Natural killer cell (primary cell): ENCODE data around the gene TMA7. TPM values are rescaled to one million over a fixed set of nuclear protein-coding genes. Genes with fewer than 3 reads are reported as not detected.
A peak's percentile ranks its signal among the peaks of the same experiment; 100 is the strongest.

Source experiments
- ATAC-seq, 3 donors: fragments of 150-1000 bp in 2 of 3; fragments of 200-7000 bp in 1 of 3; cut with Tn5 transposase; 1 replicate in 1 of 3; 2 replicates in 2 of 3; pipeline ENCODE4 v1.10.0; 2021; ENCODE audit warnings: mild to moderate bottlenecking in 2 of 3, moderate library complexity in 2 of 3
- DNase-seq, 2 donors: peaks; one replicate each; pipeline versions ENCODE4 v3.0.0 to v3.0.0-alpha.2; 2013 to 2021; ENCODE audit warnings: mixed read lengths in 1 of 2
- H3K27ac ChIP-seq: one replicate; pipeline ENCODE4 v1.5.1; 2013; ENCODE audit warnings: mild to moderate bottlenecking, low read length
- H3K27me3 ChIP-seq: one replicate; pipeline ENCODE4 v1.6.1; 2013; ENCODE audit warnings: low read length; ENCODE audit not compliant: control insufficient read depth, insufficient read depth
- H3K36me3 ChIP-seq: one replicate; pipeline ENCODE4 v1.6.1; 2013; ENCODE audit warnings: low read length; ENCODE audit not compliant: control insufficient read depth, insufficient read depth
- H3K4me1 ChIP-seq: one replicate; pipeline ENCODE4 v1.6.1; 2013; ENCODE audit warnings: low read length; ENCODE audit not compliant: control insufficient read depth, insufficient read depth
- H3K4me3 ChIP-seq: one replicate; pipeline ENCODE4 v1.5.1; 2013; ENCODE audit warnings: low read length
- H3K9me3 ChIP-seq: one replicate; pipeline ENCODE4 v1.6.1; 2013; ENCODE audit warnings: low read length; ENCODE audit not compliant: control insufficient read depth, insufficient read depth
- H3K27ac Mint-ChIP-seq, 2 donors: one replicate each; pipeline ENCODE4 v1.8.0; 2022; ENCODE audit warnings: mild to moderate bottlenecking in 2 of 2, mixed read lengths in 2 of 2, moderate library complexity in 1 of 2
- H3K27me3 Mint-ChIP-seq, 2 donors: one replicate each; pipeline ENCODE4 v1.8.0; 2022; ENCODE audit warnings: low read depth in 2 of 2, mixed read lengths in 2 of 2
- H3K36me3 Mint-ChIP-seq: one replicate; pipeline ENCODE4 v1.8.0; 2022; ENCODE audit warnings: mixed read lengths
- H3K4me1 Mint-ChIP-seq, 2 donors: one replicate each; pipeline ENCODE4 v1.8.0; 2022; ENCODE audit warnings: mixed read lengths in 2 of 2
- H3K4me3 Mint-ChIP-seq: one replicate; pipeline ENCODE4 v1.8.0; 2022; ENCODE audit warnings: mild to moderate bottlenecking, moderate library complexity, mixed read lengths
- H3K9me3 Mint-ChIP-seq, 2 donors: one replicate each; pipeline ENCODE4 v1.8.0; 2022; ENCODE audit warnings: mixed read lengths in 2 of 2
- WGBS: methylation state at CpG from one replicate; pipeline ENCODE4 v1.1.7; 2013; ENCODE audit warnings: missing lambda C conversion rate; ENCODE audit not compliant: insufficient coverage; 5-methylcytosine and 5-hydroxymethylcytosine counted together
- intact Hi-C: fragments of 100-400 bp; cut with micrococcal nuclease; formaldehyde crosslinking; loops from one replicate; pipeline ENCODE4 v1.14.2; 2022
- total RNA-seq, 4 donors: library from RNA; stranded (reverse); fragments of 120-200 nt in 1 of 4; gene quantifications; one replicate each; pipeline versions ENCODE4 v1.2.3 to v1.2.4, GENCODE V29; 2013 to 2022
- TF ChIP-seq, protein P1 (sequence below): fragments of 200-600 bp; IDR thresholded peaks from one replicate; pipeline ENCODE4 v1.8.0; 2022; ENCODE audit warnings: antibody characterized with exemption

The TMA7 gene
- 100 to 1,000 TPM; 192 to 239 (median 229) TPM for total RNA-seq
- total RNA-seq (2013), result 386 TPM

- TF ChIP-seq, protein P1, sequence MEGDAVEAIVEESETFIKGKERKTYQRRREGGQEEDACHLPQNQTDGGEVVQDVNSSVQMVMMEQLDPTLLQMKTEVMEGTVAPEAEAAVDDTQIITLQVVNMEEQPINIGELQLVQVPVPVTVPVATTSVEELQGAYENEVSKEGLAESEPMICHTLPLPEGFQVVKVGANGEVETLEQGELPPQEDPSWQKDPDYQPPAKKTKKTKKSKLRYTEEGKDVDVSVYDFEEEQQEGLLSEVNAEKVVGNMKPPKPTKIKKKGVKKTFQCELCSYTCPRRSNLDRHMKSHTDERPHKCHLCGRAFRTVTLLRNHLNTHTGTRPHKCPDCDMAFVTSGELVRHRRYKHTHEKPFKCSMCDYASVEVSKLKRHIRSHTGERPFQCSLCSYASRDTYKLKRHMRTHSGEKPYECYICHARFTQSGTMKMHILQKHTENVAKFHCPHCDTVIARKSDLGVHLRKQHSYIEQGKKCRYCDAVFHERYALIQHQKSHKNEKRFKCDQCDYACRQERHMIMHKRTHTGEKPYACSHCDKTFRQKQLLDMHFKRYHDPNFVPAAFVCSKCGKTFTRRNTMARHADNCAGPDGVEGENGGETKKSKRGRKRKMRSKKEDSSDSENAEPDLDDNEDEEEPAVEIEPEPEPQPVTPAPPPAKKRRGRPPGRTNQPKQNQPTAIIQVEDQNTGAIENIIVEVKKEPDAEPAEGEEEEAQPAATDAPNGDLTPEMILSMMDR, result no peak
- H3K27me3 Mint-ChIP-seq, result no peaks in the 10 kb centered on the region
- Histone ChIP-seq H3K27ac (peak within 1 kb of the TSS; percentile 91), H3K9me3 (no peaks in the 10 kb centered on the region), H3K27me3 (no peaks in the 10 kb centered on the region), H3K36me3 (peaks cover 19% of the 10 kb centered on the region), H3K4me3 (peak within 1 kb of the TSS; percentile 82), H3K4me1 (peaks cover 34% of the 10 kb centered on the region)
- H3K27ac Mint-ChIP-seq, result peak within 1 kb of the TSS in 1 of 2 donors; percentile 96
- intact Hi-C loops, result loop anchor here (1.0 kb wide), 2 partner anchors 33 to 39 kb away; no protein-coding TSS in a partner anchor
- peaks cover 29 to 32% of the 10 kb centered on the region in 2 donors for H3K4me1 Mint-ChIP-seq
- H3K36me3 Mint-ChIP-seq, result no peaks in the 10 kb centered on the region
- peak; percentile 95 to 99 (median 96) for ATAC-seq
- H3K4me3 Mint-ChIP-seq, result peak within 1 kb of the TSS; percentile 97
- WGBS, result under 1% methylated on average over 54 of the region's 54 CpGs
- peak; percentile 96 to 98 for DNase-seq
- no peaks in the 10 kb centered on the region for H3K9me3 Mint-ChIP-seq
Observed at GRCh38 chr3:48439820-48440589, at the start of gene TMA7, which contains the start of gene CCDC51. TMA7 (plus strand) TSS chr3:48440257; CDS start chr3:48440297, 40 bp downstream. CCDC51 (minus strand) TSS chr3:48440119; CDS start chr3:48435128, 4,991 bp downstream.

- intact Hi-C loops, result no loop called here
- H3K4me1 ChIP-seq, result no peaks in the 10 kb centered on the region
- WGBS, result 100% methylated on average over 1 of the region's 2 CpGs
- H3K27ac Mint-ChIP-seq, result no peak overlapping the region
- no peaks in the 10 kb centered on the region for H3K9me3 ChIP-seq
- no peaks in the 10 kb centered on the region for H3K4me1 Mint-ChIP-seq
- no peaks in the 10 kb centered on the region for H3K36me3 ChIP-seq
- no peak overlapping the region for H3K27ac ChIP-seq
- no peak for ATAC-seq
- H3K4me3 Mint-ChIP-seq, result no peak overlapping the region
- H3K4me3 ChIP-seq, result no peak overlapping the region
- TF ChIP-seq, protein P1, result no peak
- H3K27me3 Mint-ChIP-seq, result peaks cover 10 to 11% of the 10 kb centered on the region in 2 donors
- H3K27me3 ChIP-seq, result no peaks in the 10 kb centered on the region
- no peaks in the 10 kb centered on the region for H3K36me3 Mint-ChIP-seq
- H3K9me3 Mint-ChIP-seq, result no peaks in the 10 kb centered on the region
- no peak for DNase-seq
Observed at GRCh38 chr3:48394391-48394790, 45.7 kb upstream of the TMA7 start.

GRCh38 chr3:48395714-48396113 lies 44.3 kb upstream of the TMA7 start:
- DNase-seq, result no peak
- Histone ChIP-seq H3K36me3 (no peaks in the 10 kb centered on the region), H3K4me1 (no peaks in the 10 kb centered on the region), H3K4me3 (no peak overlapping the region), H3K27me3 (no peaks in the 10 kb centered on the region), H3K27ac (no peak overlapping the region), H3K9me3 (no peaks in the 10 kb centered on the region)
- H3K4me1 Mint-ChIP-seq, result no peaks in the 10 kb centered on the region
- 81% methylated on average over 3 of the region's 3 CpGs for WGBS
- intact Hi-C loops, result no loop called here
- no peaks in the 10 kb centered on the region for H3K36me3 Mint-ChIP-seq
- no peak for ATAC-seq
- no peaks in the 10 kb centered on the region for H3K9me3 Mint-ChIP-seq
- TF ChIP-seq, protein P1, result no peak
- peaks cover 8 to 13% of the 10 kb centered on the region in 2 donors for H3K27me3 Mint-ChIP-seq
- no peak overlapping the region for H3K4me3 Mint-ChIP-seq
- H3K27ac Mint-ChIP-seq, result no peak overlapping the region
